Endometrial microvascular endothelial cells (primary cell): Measurements from ENCODE around the gene MALSU1. TPM values are rescaled to one million over a fixed set of nuclear protein-coding genes. Genes with fewer than 3 reads are reported as not detected.

Experiments
- in situ Hi-C: cut with HindIII; loops from 2 replicates; pipeline ENCODE4 v1.10.0; 2017; ENCODE audit warnings: low sequenced_read_pairs, low pct_unique_long_range_greater_than_20kb; ENCODE audit errors: inconsistent ontology term
- total RNA-seq: library from RNA; depleted of rRNA; stranded (reverse); fragments of >200 nt; gene quantifications from one replicate; pipeline ENCODE4 v1.2.3, GENCODE V29; 2015; ENCODE audit errors: inconsistent ontology term

The MALSU1 gene
- total RNA-seq, 1 donor from 2014 or later, result 77.7 TPM

DNA sequence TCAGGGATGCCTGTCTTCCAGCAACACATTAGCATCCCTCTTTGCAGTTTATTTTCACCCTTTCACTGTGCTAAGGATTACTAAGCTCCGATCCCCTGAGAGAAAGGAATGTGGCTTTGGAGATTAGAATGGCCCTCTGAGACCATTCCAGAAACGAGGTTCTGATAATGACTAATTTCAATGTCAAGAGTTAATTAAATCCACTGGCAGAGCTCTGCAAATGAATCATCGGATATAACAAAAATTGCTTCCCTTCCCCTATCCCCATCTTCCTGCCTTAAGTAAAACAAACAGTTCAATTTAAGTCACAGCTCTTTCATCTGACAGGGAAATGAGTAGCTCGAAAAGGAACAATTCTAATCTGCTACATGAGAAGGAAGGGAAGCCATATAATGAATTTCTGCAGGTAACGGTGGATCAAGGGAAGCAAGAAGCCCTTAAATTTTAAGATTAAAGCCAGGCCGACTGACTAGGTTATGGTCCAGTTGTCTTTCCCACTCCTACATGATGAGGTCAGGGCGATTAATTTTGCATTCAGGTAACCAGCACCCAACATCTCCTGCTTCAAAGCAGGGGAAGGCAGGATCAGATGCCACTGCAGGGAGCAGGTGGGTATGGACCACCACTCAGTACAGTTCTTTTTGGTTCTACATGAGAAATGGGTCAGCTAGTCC is 50.5 kb downstream of the MALSU1 start:
- in situ Hi-C loops, result no loop called here

- in situ Hi-C loops, result no loop called here
Observed at GRCh38 chr7:23350466-23350865, 51.3 kb downstream of the MALSU1 start.

DNA sequence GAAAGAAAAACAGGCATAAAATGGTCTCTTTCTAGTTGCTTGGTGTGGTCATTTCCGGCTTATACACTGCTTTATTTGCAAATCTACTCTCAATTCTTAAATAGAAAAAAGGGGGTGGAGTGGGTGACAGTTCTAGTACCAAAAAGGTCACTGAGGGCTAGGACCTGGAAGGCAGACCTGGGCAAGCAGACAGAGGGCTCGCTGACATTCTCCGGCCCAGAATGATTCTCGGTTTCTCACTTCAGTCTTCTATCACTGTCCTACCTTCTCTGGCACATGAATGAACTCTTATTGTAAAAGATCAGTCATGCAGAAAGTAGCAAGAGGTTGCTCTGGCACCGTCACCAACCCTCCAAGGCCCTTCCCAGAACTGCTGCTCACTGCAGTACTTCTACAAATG is 54.0 kb downstream of the MALSU1 start:
- in situ Hi-C loops, result no loop called here

DNA sequence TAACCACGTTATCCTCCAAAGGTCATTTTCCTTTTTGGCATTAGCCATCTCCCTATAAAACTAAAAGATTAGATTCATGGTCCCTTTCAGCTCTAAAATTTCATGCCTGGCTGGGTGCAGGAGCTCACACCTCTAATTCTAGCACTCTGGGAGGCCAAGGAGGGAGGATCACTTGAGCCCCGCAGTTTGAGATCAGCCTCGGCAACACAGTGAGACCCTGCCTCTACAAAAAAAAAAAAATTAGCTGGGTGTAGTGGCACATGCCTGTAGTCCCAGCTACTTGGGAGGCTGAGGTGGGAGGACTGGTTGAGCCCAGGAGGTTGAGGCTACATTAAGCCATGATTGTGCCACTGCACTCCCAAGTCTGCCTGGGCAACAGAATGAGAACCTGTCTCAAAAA is 57.0 kb downstream of the MALSU1 start:
- in situ Hi-C loops, result no loop called here

- in situ Hi-C loops, result no loop called here
Observed at GRCh38 chr7:23356726-23357125, 57.6 kb downstream of the MALSU1 start.

- in situ Hi-C loops, result no loop called here
Observed at GRCh38 chr7:23357190-23358093, 58.3 kb downstream of the MALSU1 start.

DNA sequence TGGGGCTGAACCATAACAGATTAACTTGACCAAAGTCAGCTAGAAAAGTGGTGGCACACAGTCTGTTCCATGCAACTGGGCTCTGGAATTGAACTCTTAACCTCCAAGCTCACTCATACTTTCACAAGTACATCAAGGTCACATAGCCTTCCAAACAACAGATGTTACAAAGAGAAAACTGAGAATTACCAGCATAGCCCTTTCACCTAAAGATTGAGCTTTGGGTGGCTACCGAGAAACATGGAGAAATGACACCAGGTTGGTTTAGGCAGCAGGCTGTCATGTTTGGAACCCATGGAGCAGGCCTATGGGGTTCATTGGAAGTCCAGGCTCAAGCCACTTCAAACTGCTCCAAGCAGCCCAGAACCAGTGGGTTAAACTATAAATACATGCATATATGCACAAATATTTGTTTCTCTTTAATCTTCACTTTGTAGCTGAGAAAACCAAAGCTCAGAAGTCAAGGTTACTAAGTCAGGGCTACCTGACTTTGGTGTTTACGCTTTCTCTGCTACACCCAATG is 59.1 kb downstream of the MALSU1 start:
- in situ Hi-C loops, result no loop called here

Other genes with a start within 250 kb of the MALSU1 start
- 29.5 TPM for gene KLHL7, start 193.6 kb upstream of the MALSU1 start, total RNA-seq
- gene NUP42, start 117.3 kb upstream of the MALSU1 start, total RNA-seq, result 48.2 TPM
- gene GPNMB, start 52.6 kb upstream of the MALSU1 start, total RNA-seq, result 1.0 TPM
- gene IGF2BP3, start 171.2 kb downstream of the MALSU1 start, total RNA-seq, result 232 TPM
- gene TRA2A, start 232.6 kb downstream of the MALSU1 start, total RNA-seq, result 36.5 TPM